Aorta (tissue), 5 donors: ENCODE results near the gene FBXO24. TPM values are rescaled to one million over a fixed set of nuclear protein-coding genes. Genes with fewer than 3 reads are reported as not detected.
"Not testable (repeated sequence)": the region's sequence is repeated elsewhere in the genome, so short reads cannot be mapped to it uniquely, and the experiment has no call there.

ENCODE experiments used
- ATAC-seq: fragments of 200-7000 bp; cut with Tn5 transposase; one replicate; pipeline ENCODE4 v1.9.1; 2022; ENCODE audit warnings: moderate library complexity; ENCODE audit not compliant: low FRiP score
- DNase-seq, 2 donors: peaks; one replicate each; pipeline ENCODE4 v3.0.0-alpha.2; 2020
- H3K27ac ChIP-seq, 2 donors: one replicate each; pipeline ENCODE4 v1.5.1; 2013; ENCODE audit warnings: low read length in 2 of 2, mild to moderate bottlenecking in 2 of 2, moderate library complexity in 2 of 2, control low read depth in 1 of 2, inconsistent platforms in 1 of 2, low read depth in 1 of 2
- H3K27me3 ChIP-seq, 2 donors: one replicate each; pipeline ENCODE4 v1.6.1; 2013; ENCODE audit warnings: control low read depth in 1 of 2, low read length in 1 of 2, mild to moderate bottlenecking in 1 of 2, moderate library complexity in 1 of 2; ENCODE audit not compliant: insufficient read depth in 2 of 2, control insufficient read depth in 1 of 2
- H3K36me3 ChIP-seq, 2 donors: one replicate each; pipeline ENCODE4 v1.6.1; 2013; ENCODE audit warnings: control low read depth in 1 of 2, low read length in 1 of 2, mild to moderate bottlenecking in 1 of 2; ENCODE audit not compliant: insufficient read depth in 2 of 2, control insufficient read depth in 1 of 2
- H3K4me1 ChIP-seq, 2 donors: one replicate each; pipeline ENCODE4 v1.6.1; 2013; ENCODE audit warnings: low read length in 2 of 2, control low read depth in 1 of 2, mild to moderate bottlenecking in 1 of 2, moderate library complexity in 1 of 2; ENCODE audit not compliant: insufficient read depth in 2 of 2, control insufficient read depth in 1 of 2
- H3K4me3 ChIP-seq, 2 donors: one replicate each; pipeline ENCODE4 v1.5.1; 2013; ENCODE audit warnings: low read length in 2 of 2, control low read depth in 1 of 2, mild to moderate bottlenecking in 1 of 2
- H3K9me3 ChIP-seq: one replicate; pipeline ENCODE4 v1.6.1; 2013; ENCODE audit warnings: mild to moderate bottlenecking, low read length; ENCODE audit not compliant: control insufficient read depth
- WGBS, 2 donors: extraction: QIAGEN DNeasy Blood & Tissue Kit; methylation state at CpG; one replicate each; pipeline ENCODE4 v1.1.7; 2013; 5-methylcytosine and 5-hydroxymethylcytosine counted together
- intact Hi-C, 2 donors: fragments of 100-400 bp; cut with DNase I; formaldehyde crosslinking; loops; one replicate each; pipeline versions ENCODE4 v1.14.2 to v1.15.0; 2022
- polyA plus RNA-seq, 2 donors: library from polyadenylated mRNA; stranded (reverse); fragments of 200-250 nt; gene quantifications; one replicate each; pipeline ENCODE4 v1.2.3, GENCODE V29; 2013
- total RNA-seq, 2 donors: library from RNA; stranded (reverse); fragmentation: NEBNext Ultra II Directional; extraction: Animal tissue kit (Norgen Biotek cat#: 25700); gene quantifications; one replicate each; pipeline ENCODE4 v1.2.1, GENCODE V29; 2021
- donor health status: healthy with polysubstance abuse.
- donor health status: Bipolar disorder and iron deficiency.
- donor health status: DM: no; HTN: no; CAD: no.
- donor health status: DM: no; HTN: no; CAD: no.
- donor health status: DM: yes; HTN: yes; CAD: no.

The FBXO24 gene
- total and polyA plus RNA-seq, 4 donors, result 0.81 to 1.2 TPM; not detected in 2

GRCh38 chr7:100543586-100543985, 42.5 kb upstream of the FBXO24 start:
- no peak for ATAC-seq
- Histone ChIP-seq H3K36me3 (no peaks in the 10 kb centered on the region), H3K27ac (no peak overlapping the region), H3K27me3 (no peaks in the 10 kb centered on the region), H3K4me3 (no peak overlapping the region), H3K4me1 (peaks cover 16 to 22% of the 10 kb centered on the region in 2 donors), H3K9me3 (no peaks in the 10 kb centered on the region)
- intact Hi-C loops, result no loop called here
- 63 to 71% methylated on average over 1 of the region's 1 CpG for WGBS, 2 donors
- DNase-seq, result no peak

- H3K4me3 ChIP-seq, result no peak overlapping the region
- H3K27me3 ChIP-seq, result no peaks in the 10 kb centered on the region
- H3K9me3 ChIP-seq, result no peaks in the 10 kb centered on the region
- no peak for DNase-seq
- 66 to 68% methylated on average over 5 of the region's 5 CpGs for WGBS, 2 donors
- ATAC-seq, result no peak
- H3K27ac ChIP-seq, result peak overlapping the region; percentile 92 to 97
- H3K36me3 ChIP-seq, result no peaks in the 10 kb centered on the region
- H3K4me1 ChIP-seq, result peaks cover 16 to 22% of the 10 kb centered on the region in 2 donors
- intact Hi-C loops, result no loop called here
Observed at GRCh38 chr7:100544386-100544785, 41.7 kb upstream of the FBXO24 start.

GRCh38 chr7:100544967-100545359, 41.2 kb upstream of the FBXO24 start:
- ATAC-seq (peak; percentile 7), DNase-seq (no peak)
- 0 to 1% methylated on average over 1 of the region's 1 CpG for WGBS, 2 donors
- Histone ChIP-seq H3K4me3 (no peak overlapping the region), H3K4me1 (peaks cover 16 to 22% of the 10 kb centered on the region in 2 donors), H3K9me3 (no peaks in the 10 kb centered on the region), H3K27ac (peak overlapping the region; percentile 92 to 97), H3K27me3 (no peaks in the 10 kb centered on the region), H3K36me3 (no peaks in the 10 kb centered on the region)
- intact Hi-C loops, result no loop called here

- peak in 1 of 2 donors; percentile 74 for DNase-seq
- H3K36me3 ChIP-seq, result no peaks in the 10 kb centered on the region
- 5 to 8% methylated on average over 3 of the region's 3 CpGs for WGBS, 2 donors
- intact Hi-C loops, result no loop called here
- ATAC-seq, result peak; percentile 93
- peaks cover 16 to 17% of the 10 kb centered on the region in 2 donors for H3K4me1 ChIP-seq
- no peaks in the 10 kb centered on the region for H3K9me3 ChIP-seq
- H3K27me3 ChIP-seq, result no peaks in the 10 kb centered on the region
- peak overlapping the region; percentile 92 to 100 for H3K27ac ChIP-seq
- H3K4me3 ChIP-seq, result no peak overlapping the region
Observed at GRCh38 chr7:100545360-100546128, 40.6 kb upstream of the FBXO24 start.

GRCh38 chr7:100546129-100546925, 39.8 kb upstream of the FBXO24 start:
- H3K27me3 ChIP-seq, result no peaks in the 10 kb centered on the region
- peak; percentile 12 for ATAC-seq
- peak overlapping the region; percentile 96 to 100 for H3K27ac ChIP-seq
- intact Hi-C loops, result no loop called here
- no peak for DNase-seq
- 40 to 42% methylated on average over 10 of the region's 10 CpGs for WGBS, 2 donors
- H3K9me3 ChIP-seq, result no peaks in the 10 kb centered on the region
- no peak overlapping the region for H3K4me3 ChIP-seq
- H3K4me1 ChIP-seq, result peaks cover 16 to 17% of the 10 kb centered on the region in 2 donors
- H3K36me3 ChIP-seq, result no peaks in the 10 kb centered on the region

- Histone ChIP-seq H3K27me3 (no peaks in the 10 kb centered on the region), H3K4me3 (no peak overlapping the region), H3K27ac (peak overlapping the region; percentile 96 to 100), H3K4me1 (peaks cover 16 to 17% of the 10 kb centered on the region in 2 donors), H3K9me3 (no peaks in the 10 kb centered on the region), H3K36me3 (no peaks in the 10 kb centered on the region)
- 68% methylated on average over 9 of the region's 9 CpGs for WGBS, 2 donors
- ATAC-seq, result no peak
- no peak for DNase-seq
- intact Hi-C loops, result no loop called here
Observed at GRCh38 chr7:100546926-100547800, 39.0 kb upstream of the FBXO24 start.

- H3K9me3 ChIP-seq, result no peaks in the 10 kb centered on the region
- H3K4me3 ChIP-seq, result no peak overlapping the region
- peaks cover 0 to 3% of the 10 kb centered on the region in 2 donors for H3K36me3 ChIP-seq
- peak overlapping the region; percentile 96 to 100 for H3K27ac ChIP-seq
- WGBS, 2 donors, result 36 to 43% methylated on average over 2 of the region's 2 CpGs
- H3K4me1 ChIP-seq, result peaks cover 16 to 17% of the 10 kb centered on the region in 2 donors
- DNase-seq (no peak), ATAC-seq (no peak)
- intact Hi-C loops, result no loop called here
- H3K27me3 ChIP-seq, result no peaks in the 10 kb centered on the region
Observed at GRCh38 chr7:100547872-100548271, 38.3 kb upstream of the FBXO24 start.

- intact Hi-C loops, H3K27me3 ChIP-seq, H3K9me3 ChIP-seq, DNase-seq, ATAC-seq, H3K36me3 ChIP-seq, H3K4me3 ChIP-seq: not testable (repeated sequence)
- peaks cover 16 to 17% of the 10 kb centered on the region in 2 donors for H3K4me1 ChIP-seq
- 77 to 79% methylated on average over 5 of the region's 5 CpGs for WGBS, 2 donors
- H3K27ac ChIP-seq, result peak overlapping the region; percentile 96 to 100
Observed at GRCh38 chr7:100548446-100548845, 37.7 kb upstream of the FBXO24 start.
